Endodermal cell (in vitro differentiated cells): ENCODE data around the gene MDFIC. TPM values are rescaled to one million over a fixed set of nuclear protein-coding genes. Genes with fewer than 3 reads are reported as not detected.

Experiments used
- DNase-seq: peaks from one replicate; pipeline ENCODE4 v3.0.0-alpha.2; 2017
- H3K27ac ChIP-seq: 2 replicates; pipeline ENCODE4 v1.5.1; 2013; ENCODE audit warnings: mild to moderate bottlenecking, low read depth, low read length, moderate library complexity
- H3K27me3 ChIP-seq: 2 replicates; pipeline ENCODE4 v1.6.1; 2013; ENCODE audit warnings: mild to moderate bottlenecking, low read length, moderate library complexity; ENCODE audit not compliant: insufficient read depth, control insufficient read depth, poor library complexity, severe bottlenecking
- H3K36me3 ChIP-seq: 2 replicates; pipeline ENCODE4 v1.7.0; 2013; ENCODE audit warnings: mild to moderate bottlenecking, low read length, moderate library complexity; ENCODE audit not compliant: control insufficient read depth, insufficient read depth
- H3K4me1 ChIP-seq: one replicate; pipeline ENCODE4 v1.7.0; 2013; ENCODE audit warnings: low read length; ENCODE audit not compliant: control insufficient read depth, insufficient read depth
- H3K4me3 ChIP-seq: 2 replicates; pipeline ENCODE4 v1.5.1; 2013; ENCODE audit warnings: mild to moderate bottlenecking, low read length, moderate library complexity
- H3K9ac ChIP-seq: 2 replicates; pipeline ENCODE4 v1.6.1; 2013; ENCODE audit warnings: mild to moderate bottlenecking, low read length, moderate library complexity; ENCODE audit not compliant: poor library complexity, severe bottlenecking; ENCODE audit errors: extremely low read depth
- H3K9me3 ChIP-seq: 2 replicates; pipeline ENCODE4 v1.6.1; 2013; ENCODE audit warnings: mild to moderate bottlenecking, low read length, moderate library complexity; ENCODE audit not compliant: control insufficient read depth
- H3K27ac Mint-ChIP-seq: 2 replicates; pipeline ENCODE4 v1.8.0; 2020; ENCODE audit warnings: mixed read lengths
- H3K27me3 Mint-ChIP-seq: 2 replicates; pipeline ENCODE4 v1.8.0; 2021; ENCODE audit warnings: mild to moderate bottlenecking, mixed read lengths; ENCODE audit not compliant: insufficient read depth
- H3K36me3 Mint-ChIP-seq: 2 replicates; pipeline ENCODE4 v1.8.0; 2020; ENCODE audit warnings: low read depth, mixed read lengths
- H3K4me1 Mint-ChIP-seq: 2 replicates; pipeline ENCODE4 v1.8.0; 2020; ENCODE audit warnings: mixed read lengths
- H3K4me3 Mint-ChIP-seq: 2 replicates; pipeline ENCODE4 v1.8.0; 2020; ENCODE audit warnings: mild to moderate bottlenecking, moderate library complexity, mixed read lengths
- H3K9me3 Mint-ChIP-seq: 2 replicates; pipeline ENCODE4 v1.8.0; 2020; ENCODE audit warnings: mild to moderate bottlenecking, mixed read lengths
- CTCF ChIP-seq: fragments of 200-600 bp; sonication (generic); conservative IDR thresholded peaks from 2 replicates; pipeline ENCODE4 v1.5.0; 2021; ENCODE audit warnings: antibody characterized with exemption, mild to moderate bottlenecking
- WGBS, 2 experiments: methylation state at CpG; one replicate each; pipeline versions ENCODE4 v1.1.5 to v1.1.7; 2013; ENCODE audit warnings: missing lambda C conversion rate in 2 of 2, mixed read lengths in 1 of 2; ENCODE audit not compliant: insufficient coverage in 1 of 2, insufficient read length in 1 of 2; 5-methylcytosine and 5-hydroxymethylcytosine counted together
- total RNA-seq, 2 donors: library from RNA; stranded (reverse); fragmentation: NEBNext Ultra II Directional in 1 of 2; extraction: Animal tissue kit (Norgen Biotek cat#: 25700) in 1 of 2; gene quantifications; 2 replicates in 1 of 2; 3 replicates in 1 of 2; pipeline ENCODE4 v1.2.1, GENCODE V29; 2021

The MDFIC gene
- total RNA-seq, 2 donors from 2014 or later = 7.4 to 15.1 TPM

DNA sequence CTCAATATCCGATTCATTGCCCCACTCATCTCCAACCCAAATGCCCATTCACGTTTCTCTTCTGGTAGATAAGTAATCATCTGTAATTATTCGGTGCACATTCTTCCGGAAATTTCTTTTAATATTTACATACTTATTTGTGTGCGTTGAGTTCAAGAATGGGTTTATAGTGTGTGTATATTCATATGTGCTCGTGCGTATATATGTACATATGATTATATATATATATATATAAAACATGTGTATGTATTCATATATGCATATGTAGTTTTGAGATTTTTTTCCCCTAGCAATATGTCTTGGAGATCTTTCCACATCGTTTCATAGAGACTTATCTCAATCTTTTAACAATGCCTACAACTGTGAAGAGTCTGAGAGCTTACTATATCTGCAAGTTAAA, 118.2 kb downstream of the MDFIC start:
- no peaks in the 10 kb centered on the region for H3K36me3 Mint-ChIP-seq
- Histone ChIP-seq H3K9ac (no peak overlapping the region), H3K4me3 (no peak overlapping the region), H3K9me3 (no peaks in the 10 kb centered on the region), H3K27ac (no peak overlapping the region), H3K4me1 (no peaks in the 10 kb centered on the region), H3K27me3 (no peaks in the 10 kb centered on the region), H3K36me3 (no peaks in the 10 kb centered on the region)
- WGBS, 2 experiments = 80 to 97% methylated on average over 1 to 4 of the region's 8 CpGs
- DNase-seq = no peak
- no peaks in the 10 kb centered on the region for H3K4me1 Mint-ChIP-seq
- TF ChIP-seq CTCF = no peak
- no peak overlapping the region for H3K27ac Mint-ChIP-seq
- peaks cover 1% of the 10 kb centered on the region for H3K27me3 Mint-ChIP-seq
- H3K4me3 Mint-ChIP-seq = no peak overlapping the region
- H3K9me3 Mint-ChIP-seq = no peaks in the 10 kb centered on the region

DNA sequence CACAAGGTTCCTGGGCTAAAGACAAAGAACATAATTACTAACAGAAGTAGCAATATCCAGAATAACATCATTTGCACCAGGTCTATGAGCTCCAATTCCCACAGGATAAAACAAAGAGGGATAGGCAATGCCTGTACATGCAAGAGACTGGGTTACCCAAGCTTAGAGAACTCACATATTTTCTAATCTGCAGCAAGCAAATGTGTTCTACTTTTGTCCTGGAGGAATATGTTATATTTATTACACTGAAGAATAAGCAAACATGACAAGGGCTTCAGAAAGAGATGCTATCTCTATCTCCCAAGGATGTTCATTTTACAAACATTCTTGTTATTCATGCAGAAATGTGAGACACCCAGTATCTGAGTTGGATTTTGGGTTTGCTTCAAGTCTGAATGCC, 118.6 kb downstream of the MDFIC start:
- no peak for TF ChIP-seq CTCF
- Histone ChIP-seq H3K4me1 (no peaks in the 10 kb centered on the region), H3K9me3 (no peaks in the 10 kb centered on the region), H3K27ac (no peak overlapping the region), H3K9ac (no peak overlapping the region), H3K27me3 (no peaks in the 10 kb centered on the region), H3K4me3 (no peak overlapping the region), H3K36me3 (no peaks in the 10 kb centered on the region)
- H3K36me3 Mint-ChIP-seq = no peaks in the 10 kb centered on the region
- no peak for DNase-seq
- H3K4me1 Mint-ChIP-seq = no peaks in the 10 kb centered on the region
- H3K9me3 Mint-ChIP-seq = no peaks in the 10 kb centered on the region
- peaks cover 1% of the 10 kb centered on the region for H3K27me3 Mint-ChIP-seq
- no peak overlapping the region for H3K27ac Mint-ChIP-seq
- H3K4me3 Mint-ChIP-seq = no peak overlapping the region

DNA sequence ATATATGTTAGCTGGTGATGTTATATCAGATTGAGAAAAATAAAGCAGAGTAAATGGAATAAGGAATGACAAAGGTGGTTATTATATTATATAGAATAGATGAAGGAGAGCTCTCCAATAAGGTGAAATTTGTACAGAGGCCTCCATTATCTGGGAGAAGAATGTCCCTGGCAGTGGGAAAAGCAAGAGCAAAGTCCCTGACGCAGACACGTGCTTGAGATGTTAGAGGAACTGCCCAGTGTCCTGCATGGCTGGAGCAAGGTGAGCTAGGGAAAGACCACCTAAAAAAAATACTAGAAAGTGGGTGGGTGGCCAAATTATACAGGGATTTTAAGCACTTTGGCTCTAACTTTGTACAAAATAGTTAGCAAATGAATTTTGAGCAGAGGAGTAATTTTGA, 120.7 kb downstream of the MDFIC start:
- Mint-ChIP-seq H3K36me3 (no peaks in the 10 kb centered on the region), H3K4me3 (no peak overlapping the region), H3K9me3 (no peaks in the 10 kb centered on the region), H3K27me3 (peaks cover 1% of the 10 kb centered on the region), H3K4me1 (no peaks in the 10 kb centered on the region), H3K27ac (no peak overlapping the region)
- DNase-seq = no peak
- Histone ChIP-seq H3K4me3 (no peak overlapping the region), H3K9ac (no peak overlapping the region), H3K27me3 (no peaks in the 10 kb centered on the region), H3K36me3 (no peaks in the 10 kb centered on the region), H3K27ac (no peak overlapping the region), H3K4me1 (no peaks in the 10 kb centered on the region), H3K9me3 (peaks cover under 1% of the 10 kb centered on the region)
- 73% methylated on average over 2 of the region's 2 CpGs; no CpG with 5 or more reads in 1 of the 2 experiments for WGBS, 2 experiments
- TF ChIP-seq CTCF = no peak
